Sigmoid colon (tissue), 4 donors: ENCODE data around the gene SLC25A45.

Experiments
- EP300 ChIP-seq, 4 donors: sonication (generic); formaldehyde crosslinking; IDR thresholded peaks; one replicate each; pipeline ENCODE4 v1.6.1; 2017; ENCODE audit warnings: antibody characterized with exemption in 4 of 4
- TF ChIP-seq, protein P1 (sequence below), 4 experiments: fragments of 450-650 bp in 3 of 4; fragments of 200-600 bp in 1 of 4; IDR thresholded peaks; one replicate each; pipeline ENCODE4 v1.5.1; 2016 to 2019; ENCODE audit warnings: antibody characterized with exemption in 4 of 4, mild to moderate bottlenecking in 3 of 4, moderate library complexity in 2 of 4

DNA sequence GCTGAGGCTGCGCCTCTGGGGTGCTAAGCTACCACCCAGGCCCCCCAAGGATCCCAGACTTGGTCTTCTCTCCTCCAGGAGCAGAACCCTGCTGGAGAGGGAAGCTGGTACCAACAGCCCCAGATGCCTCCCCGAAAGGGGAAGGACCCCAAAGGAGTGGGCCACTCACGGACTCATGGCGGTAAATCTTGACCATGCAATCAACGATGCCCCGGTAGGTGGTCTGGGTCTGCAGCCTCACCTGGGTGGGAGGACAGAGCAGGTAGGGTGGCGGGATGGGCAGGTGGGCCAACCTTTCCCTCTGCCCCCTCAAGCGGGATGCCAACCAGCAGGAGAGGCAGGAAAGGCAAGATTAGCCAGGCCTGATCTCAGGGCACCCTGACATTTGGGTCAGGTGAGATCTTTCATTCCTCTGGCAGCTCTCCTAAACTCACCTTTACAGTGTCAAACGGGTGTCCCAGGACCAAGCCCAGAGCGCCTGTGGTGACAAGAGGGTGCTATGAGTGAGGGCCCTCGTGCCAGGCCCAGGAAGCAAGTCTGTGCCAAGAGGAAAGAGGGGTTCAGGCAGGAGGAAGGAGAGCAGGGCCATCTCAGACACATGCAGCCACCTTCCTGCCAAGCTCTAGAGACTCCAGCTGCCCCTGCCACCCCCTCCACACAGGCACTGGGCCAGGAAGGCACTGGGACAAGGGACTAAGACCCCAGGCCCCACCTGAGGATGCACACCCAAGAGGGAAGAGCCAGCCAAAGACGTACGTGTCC lies 2.6 kb downstream of the SLC25A45 start:
- TF ChIP-seq, protein P1, sequence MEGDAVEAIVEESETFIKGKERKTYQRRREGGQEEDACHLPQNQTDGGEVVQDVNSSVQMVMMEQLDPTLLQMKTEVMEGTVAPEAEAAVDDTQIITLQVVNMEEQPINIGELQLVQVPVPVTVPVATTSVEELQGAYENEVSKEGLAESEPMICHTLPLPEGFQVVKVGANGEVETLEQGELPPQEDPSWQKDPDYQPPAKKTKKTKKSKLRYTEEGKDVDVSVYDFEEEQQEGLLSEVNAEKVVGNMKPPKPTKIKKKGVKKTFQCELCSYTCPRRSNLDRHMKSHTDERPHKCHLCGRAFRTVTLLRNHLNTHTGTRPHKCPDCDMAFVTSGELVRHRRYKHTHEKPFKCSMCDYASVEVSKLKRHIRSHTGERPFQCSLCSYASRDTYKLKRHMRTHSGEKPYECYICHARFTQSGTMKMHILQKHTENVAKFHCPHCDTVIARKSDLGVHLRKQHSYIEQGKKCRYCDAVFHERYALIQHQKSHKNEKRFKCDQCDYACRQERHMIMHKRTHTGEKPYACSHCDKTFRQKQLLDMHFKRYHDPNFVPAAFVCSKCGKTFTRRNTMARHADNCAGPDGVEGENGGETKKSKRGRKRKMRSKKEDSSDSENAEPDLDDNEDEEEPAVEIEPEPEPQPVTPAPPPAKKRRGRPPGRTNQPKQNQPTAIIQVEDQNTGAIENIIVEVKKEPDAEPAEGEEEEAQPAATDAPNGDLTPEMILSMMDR (IDR thresholded peaks at IDR 0.05), result no peak
- no peak for TF ChIP-seq EP300 (IDR thresholded peaks at IDR 0.05)
